Raji (cell line): Measurements from ENCODE around the gene CYP2W1.

Experiments
- POLR2A ChIP-seq: IDR thresholded peaks from 2 replicates; pipeline ENCODE4 v1.6.1; 2011; ENCODE audit warnings: low read depth, low read length, control low read depth; ENCODE audit not compliant: insufficient read depth

CYP2W1 gene

GRCh38 chr7:959271-959670 lies 23.7 kb upstream of the CYP2W1 start:
- TF ChIP-seq POLR2A: no peak

DNA sequence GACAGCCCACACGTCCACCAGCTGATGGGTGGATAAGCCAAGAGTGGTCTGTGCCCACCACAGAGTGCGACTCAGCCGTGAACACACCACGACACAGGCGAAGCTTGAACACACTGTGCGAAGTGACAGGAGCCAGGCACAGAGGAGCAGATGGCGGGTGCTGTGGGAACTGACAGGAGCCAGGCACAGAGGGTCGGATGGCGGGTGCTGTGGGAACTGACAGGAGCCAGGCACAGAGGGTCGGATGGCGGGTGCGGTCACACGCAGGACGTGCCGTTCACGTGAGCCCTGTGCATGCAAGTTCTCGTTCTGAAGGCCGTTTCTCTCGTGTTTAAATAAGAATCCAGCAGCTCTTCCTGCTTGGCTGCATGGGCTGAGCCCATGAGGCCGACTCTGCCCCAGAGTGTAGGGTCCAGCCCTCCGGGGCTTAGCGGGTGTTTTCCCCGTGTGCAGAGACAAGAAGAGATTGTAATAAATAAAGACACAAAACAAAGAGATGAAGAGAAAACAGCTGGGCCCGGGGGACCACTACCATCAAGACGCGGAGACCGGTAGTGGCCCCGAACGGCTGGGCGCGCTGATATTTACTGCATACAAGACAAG lies 22.6 kb upstream of the CYP2W1 start:
- no peak for TF ChIP-seq POLR2A

DNA sequence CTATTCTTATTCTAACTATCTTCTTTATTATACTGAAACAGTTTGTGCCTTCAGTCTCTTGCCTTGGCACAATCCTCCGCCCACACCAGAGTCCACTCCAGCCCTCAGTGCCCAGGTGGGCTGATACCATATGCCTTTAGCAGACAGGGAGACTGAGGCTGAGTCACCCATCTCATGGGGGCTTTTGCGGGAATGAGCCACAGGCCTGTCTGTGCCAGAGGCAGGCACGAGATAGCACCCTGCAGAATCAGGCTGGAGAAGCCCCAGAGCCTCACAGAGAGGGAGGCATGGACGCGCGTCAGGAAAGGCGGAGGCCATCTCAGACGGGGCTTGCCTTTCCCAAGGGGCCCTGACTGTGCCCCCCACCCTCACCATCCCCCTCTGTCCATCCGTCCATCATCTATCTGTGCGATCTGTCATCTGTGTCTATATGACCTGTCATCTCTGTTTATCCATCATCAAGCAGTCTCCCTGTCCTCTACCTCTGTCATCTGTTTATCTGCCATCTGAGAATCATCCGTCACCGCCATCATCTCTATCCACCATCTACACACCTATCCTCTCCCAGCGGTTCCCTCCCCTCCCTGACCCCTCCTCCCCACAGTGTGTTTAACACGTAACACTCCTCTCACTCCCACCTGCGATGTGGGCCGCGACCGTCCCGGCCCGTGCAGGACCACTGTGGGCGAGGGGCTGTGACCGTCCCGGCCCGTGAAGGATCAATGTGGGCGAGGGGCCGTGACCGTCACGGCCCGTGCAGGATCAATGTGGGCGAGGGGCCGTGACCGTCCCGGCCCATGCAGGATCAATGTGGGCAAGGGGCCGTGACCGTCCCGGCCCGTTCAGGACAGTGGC lies 21.2 kb upstream of the CYP2W1 start:
- TF ChIP-seq POLR2A: no peak

GRCh38 chr7:962401-963081 lies 20.4 kb upstream of the CYP2W1 start:
- no peak for TF ChIP-seq POLR2A

GRCh38 chr7:963236-964078 lies 19.5 kb upstream of the CYP2W1 start:
- no peak for TF ChIP-seq POLR2A

GRCh38 chr7:964401-965231 lies 18.4 kb upstream of the CYP2W1 start:
- no peak; the same call in 1 of the 2 replicates for TF ChIP-seq POLR2A

GRCh38 chr7:966291-967069 lies 16.5 kb upstream of the CYP2W1 start:
- TF ChIP-seq POLR2A: no peak

DNA sequence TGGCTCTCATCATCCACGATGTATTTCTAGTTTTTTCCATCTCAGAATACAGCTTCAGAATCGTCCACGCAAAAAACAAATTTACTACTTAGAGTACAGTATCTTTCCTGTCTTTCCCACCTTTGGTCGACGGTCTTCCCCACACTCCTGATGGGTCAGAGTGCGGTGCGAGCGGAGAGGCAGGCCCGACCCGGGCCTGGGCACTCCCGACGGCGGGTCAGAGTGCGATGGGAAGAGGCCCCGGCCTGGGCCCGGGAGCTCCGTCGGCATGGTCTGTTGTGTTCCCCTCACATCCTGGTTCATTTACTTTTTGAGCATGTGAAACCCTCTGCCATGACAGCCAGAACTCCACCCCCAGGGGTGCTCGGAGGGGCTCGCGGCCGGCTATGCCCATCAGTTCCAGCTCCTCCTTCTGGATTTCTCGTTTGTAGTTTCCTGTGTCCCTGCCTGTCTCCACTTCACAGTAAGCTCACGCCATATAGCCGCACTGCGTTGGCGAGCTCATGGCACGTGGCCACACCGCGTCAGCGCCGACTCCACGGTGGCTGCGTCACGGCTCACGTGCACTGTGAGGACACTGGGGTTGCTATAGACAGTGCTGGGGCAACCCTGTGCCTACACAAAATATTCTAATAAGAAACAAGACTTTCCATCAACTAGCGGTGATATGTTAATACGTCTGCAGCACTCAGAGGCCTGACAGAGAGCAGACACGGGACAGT lies 15.5 kb upstream of the CYP2W1 start:
- TF ChIP-seq POLR2A: no peak

- TF ChIP-seq POLR2A: no peak
These were observed 14.5 kb upstream of the CYP2W1 start for GRCh38 chr7:968205-969105.

DNA sequence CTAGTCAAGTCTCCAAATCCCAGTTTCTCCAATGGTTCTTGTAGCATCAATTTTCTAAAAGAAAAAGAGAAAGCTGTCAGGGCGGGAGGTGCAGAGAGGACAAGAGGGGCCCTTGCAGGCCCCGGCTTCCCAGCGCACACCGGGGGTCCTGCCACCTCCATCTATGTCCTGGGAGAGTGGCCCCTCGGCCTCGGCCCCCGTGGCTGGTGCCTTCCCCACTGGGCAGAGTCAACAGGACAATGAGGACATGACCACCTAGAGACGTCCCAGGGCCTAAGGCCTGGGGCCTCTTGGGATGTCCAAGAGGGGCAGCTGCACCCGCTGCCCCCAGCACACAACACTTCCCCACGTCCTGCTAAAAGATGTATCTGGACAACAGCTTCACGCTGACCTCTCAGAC lies 13.6 kb upstream of the CYP2W1 start:
- no peak for TF ChIP-seq POLR2A

- TF ChIP-seq POLR2A: no peak
These were observed 12.2 kb upstream of the CYP2W1 start for GRCh38 chr7:970744-971143.

DNA sequence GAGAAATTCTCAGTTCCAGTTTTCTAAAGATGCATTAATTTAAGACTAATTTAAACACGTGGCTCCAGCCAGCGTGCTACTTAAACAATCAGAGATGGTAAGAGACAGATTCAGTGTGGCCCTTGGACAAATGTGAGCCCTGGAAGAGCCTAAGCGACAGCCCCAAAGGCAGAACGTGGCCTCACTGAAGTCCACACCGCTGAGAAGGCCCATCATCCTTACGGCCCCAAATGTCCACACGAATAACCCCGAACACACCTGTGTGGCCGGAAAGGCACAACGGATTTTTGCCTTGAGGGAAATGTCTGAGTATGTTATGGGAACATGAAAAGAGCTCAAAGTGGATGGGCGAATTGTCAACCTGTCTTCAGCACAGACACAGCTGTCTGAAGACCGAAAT lies 10.9 kb upstream of the CYP2W1 start:
- no peak for TF ChIP-seq POLR2A
